ENCODE data around the gene ARRB1.
"Not testable (repeated sequence)": the region's sequence is repeated elsewhere in the genome, so short reads cannot be mapped to it uniquely, and the experiment has no call there.

Gene ARRB1

DNA sequence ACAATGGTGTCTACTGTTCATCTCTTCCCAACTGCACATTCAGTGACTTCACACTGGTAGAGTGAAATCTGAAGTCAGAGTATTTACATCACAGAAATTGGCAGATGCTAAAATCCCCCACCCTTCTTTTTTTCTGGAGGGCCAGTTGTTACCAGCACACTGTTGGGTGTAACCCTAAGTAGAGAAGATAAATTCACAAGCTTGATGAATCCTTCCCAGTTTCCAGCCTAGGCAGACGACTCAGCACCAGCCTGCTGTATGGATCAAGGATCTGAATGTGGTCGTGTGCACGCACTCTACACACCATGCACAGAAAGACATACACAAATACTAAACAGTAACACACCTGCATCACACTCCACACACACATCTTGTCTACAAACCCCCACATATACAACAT is 46.0 kb downstream of the ARRB1 start:
- Histone ChIP-seq H3K27ac (ENCODE audit: low read length) (no peak overlapping the region), H3K4me3 (ENCODE audit: low read depth in 1 of 2, low read length in 2 of 2) (no peak overlapping the region)

DNA sequence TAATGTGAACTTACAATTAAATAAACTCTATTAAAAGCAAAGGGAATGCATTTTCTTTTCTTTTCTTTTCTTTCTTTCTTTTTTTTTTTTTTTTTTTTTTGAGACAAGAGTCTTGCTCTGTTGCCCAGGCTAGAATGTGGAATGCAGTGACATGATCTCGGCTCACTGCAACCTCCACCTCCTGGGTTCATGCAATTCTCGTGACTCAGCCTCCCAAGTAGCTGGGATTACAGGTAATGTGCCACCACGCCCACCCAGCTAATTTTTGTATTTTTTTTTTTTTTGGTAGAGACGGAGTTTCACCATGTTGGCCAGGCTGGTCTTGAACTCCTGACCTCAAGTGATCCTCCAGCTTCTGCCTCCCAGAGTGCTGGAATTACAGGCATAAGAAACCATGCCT is 46.5 kb downstream of the ARRB1 start:
- H3K4me1 ChIP-seq (ENCODE audit: control insufficient read depth in 1 of 2, insufficient read depth in 2 of 2, low read length in 2 of 2) = peaks cover 3 to 44% of the 10 kb centered on the region in 2 donors
- not testable (repeated sequence) for H3K4me3 ChIP-seq (ENCODE audit: low read depth in 1 of 2, low read length in 2 of 2); H3K27me3 ChIP-seq (ENCODE audit: low read depth, low read length); H3K36me3 ChIP-seq (ENCODE audit: control insufficient read depth in 1 of 2, insufficient read depth in 2 of 2, low read length in 2 of 2); H3K27ac ChIP-seq (ENCODE audit: low read length); H3K9me3 ChIP-seq (ENCODE audit: control insufficient read depth in 1 of 2, low read length in 2 of 2)

More for the DNA sequence above, 46.0 kb downstream of the ARRB1 start:
- H3K27me3 ChIP-seq (ENCODE audit: low read depth, low read length) = no peaks in the 10 kb centered on the region
- H3K9me3 ChIP-seq (ENCODE audit: control insufficient read depth in 1 of 2, low read length in 2 of 2) = no peaks in the 10 kb centered on the region
- H3K4me1 ChIP-seq (ENCODE audit: control insufficient read depth in 1 of 2, insufficient read depth in 2 of 2, low read length in 2 of 2) = peaks cover 3 to 48% of the 10 kb centered on the region in 2 donors
- H3K36me3 ChIP-seq (ENCODE audit: control insufficient read depth in 1 of 2, insufficient read depth in 2 of 2, low read length in 2 of 2) = no peaks in the 10 kb centered on the region

DNA sequence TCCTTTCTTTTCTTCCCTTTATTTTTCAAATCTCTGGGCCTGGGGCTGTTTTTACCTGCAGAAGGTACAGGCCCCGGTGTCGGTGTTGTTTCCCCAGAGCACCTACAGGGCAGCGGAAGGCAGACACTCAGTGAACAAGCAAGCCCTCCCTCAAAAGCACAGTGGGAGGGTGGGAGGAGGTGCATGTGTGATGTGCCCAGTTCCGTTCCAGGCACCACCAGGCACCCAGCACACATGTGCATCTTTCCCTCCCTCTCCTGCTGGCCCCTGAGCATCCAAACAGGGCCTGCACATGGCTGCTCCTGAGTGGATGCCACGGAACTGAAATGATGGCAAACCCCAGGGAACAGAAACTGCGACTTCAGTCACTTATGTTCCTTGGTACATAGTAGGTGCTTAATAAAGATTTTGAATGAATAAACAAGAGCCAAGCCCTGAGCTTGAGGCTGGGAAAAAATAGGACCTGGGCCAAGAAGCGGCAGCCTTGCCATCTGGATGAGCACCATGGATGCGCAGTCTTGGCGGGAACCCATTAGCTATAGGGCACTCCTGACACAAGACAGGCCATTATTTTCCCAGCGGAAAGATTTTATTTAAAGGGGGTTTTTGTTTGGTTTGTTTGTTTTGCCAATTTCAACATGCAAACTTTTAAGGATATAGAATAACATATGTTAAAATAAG is 47.8 kb downstream of the ARRB1 start:
- H3K36me3 ChIP-seq (ENCODE audit: control insufficient read depth in 1 of 2, insufficient read depth in 2 of 2, low read length in 2 of 2) = no peaks in the 10 kb centered on the region
- no peak overlapping the region for H3K4me3 ChIP-seq (ENCODE audit: low read depth in 1 of 2, low read length in 2 of 2)
- peaks cover 3 to 33% of the 10 kb centered on the region in 2 donors for H3K4me1 ChIP-seq (ENCODE audit: control insufficient read depth in 1 of 2, insufficient read depth in 2 of 2, low read length in 2 of 2)
- H3K27me3 ChIP-seq (ENCODE audit: low read depth, low read length) = no peaks in the 10 kb centered on the region
- H3K27ac ChIP-seq (ENCODE audit: low read length) = no peak overlapping the region
- H3K9me3 ChIP-seq (ENCODE audit: control insufficient read depth in 1 of 2, low read length in 2 of 2) = no peaks in the 10 kb centered on the region

DNA sequence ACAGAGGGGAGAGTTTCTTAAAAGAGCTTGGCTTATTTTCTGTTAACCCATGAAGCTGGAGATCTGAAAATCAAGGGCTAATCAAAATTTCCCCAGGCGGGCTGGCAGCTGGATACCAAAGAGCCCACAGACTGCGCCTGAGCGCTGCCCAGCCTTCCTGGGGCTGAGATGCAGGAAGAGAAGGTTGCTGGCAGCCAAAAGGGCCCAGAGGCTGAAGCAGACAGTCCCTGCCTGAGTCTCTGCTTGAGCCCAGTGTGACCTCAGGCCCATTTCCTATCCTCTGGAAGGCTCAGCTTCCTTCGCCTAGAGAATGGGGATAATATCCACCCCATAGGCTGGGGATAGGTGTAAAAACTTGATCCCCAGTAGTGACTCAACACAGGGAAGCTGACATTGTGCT is 49.1 kb downstream of the ARRB1 start:
- H3K27ac ChIP-seq (ENCODE audit: low read length) = peak overlapping the region; percentile 65
- no peaks in the 10 kb centered on the region for H3K9me3 ChIP-seq (ENCODE audit: control insufficient read depth in 1 of 2, low read length in 2 of 2)

DNA sequence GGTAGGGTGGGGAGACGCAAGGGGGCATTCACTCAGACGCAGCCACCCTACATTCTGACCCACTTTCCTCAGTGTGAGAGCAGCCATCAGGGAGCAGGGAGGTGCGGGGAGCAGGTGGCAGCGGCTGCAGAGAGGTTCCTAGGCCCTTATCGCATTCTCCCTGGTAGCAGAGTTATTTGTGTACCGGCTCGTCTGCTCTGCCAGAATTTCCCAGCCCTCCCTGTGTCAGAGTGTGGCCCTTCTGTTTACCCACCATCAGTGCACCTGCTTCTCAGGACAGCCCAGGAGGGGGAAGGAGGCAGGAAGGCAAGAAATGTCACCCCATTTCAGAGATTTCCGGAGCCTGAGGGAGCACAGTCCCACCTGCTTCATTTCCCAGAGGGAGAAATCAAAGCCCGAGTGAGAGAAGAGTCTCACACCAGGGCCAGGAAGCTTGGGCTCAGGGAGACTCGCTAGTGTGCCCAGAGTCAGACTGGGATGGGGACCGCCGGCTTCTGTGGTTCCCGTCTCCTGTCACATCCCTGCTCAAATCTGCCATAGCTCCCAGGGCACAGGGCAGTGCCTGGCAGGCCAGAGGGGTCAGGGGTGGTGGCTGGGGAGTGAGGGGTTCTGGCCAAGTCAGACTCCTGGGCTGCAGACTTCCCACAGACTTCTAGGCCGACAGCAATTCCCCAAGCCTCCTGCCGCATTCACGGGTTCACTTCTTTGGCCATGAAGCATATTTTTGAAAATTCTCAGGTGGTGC is 49.7 kb downstream of the ARRB1 start:
- H3K36me3 ChIP-seq (ENCODE audit: control insufficient read depth in 1 of 2, insufficient read depth in 2 of 2, low read length in 2 of 2) = no peaks in the 10 kb centered on the region
- H3K27ac ChIP-seq (ENCODE audit: low read length) = peak overlapping the region; percentile 65
- H3K4me1 ChIP-seq (ENCODE audit: control insufficient read depth in 1 of 2, insufficient read depth in 2 of 2, low read length in 2 of 2) = peaks cover 0 to 19% of the 10 kb centered on the region in 2 donors
- H3K9me3 ChIP-seq (ENCODE audit: control insufficient read depth in 1 of 2, low read length in 2 of 2) = no peaks in the 10 kb centered on the region
- H3K4me3 ChIP-seq (ENCODE audit: low read depth in 1 of 2, low read length in 2 of 2) = no peak overlapping the region
- no peaks in the 10 kb centered on the region for H3K27me3 ChIP-seq (ENCODE audit: low read depth, low read length)

More for the DNA sequence above, 49.1 kb downstream of the ARRB1 start:
- no peaks in the 10 kb centered on the region for H3K36me3 ChIP-seq (ENCODE audit: control insufficient read depth in 1 of 2, insufficient read depth in 2 of 2, low read length in 2 of 2)
- H3K4me1 ChIP-seq (ENCODE audit: control insufficient read depth in 1 of 2, insufficient read depth in 2 of 2, low read length in 2 of 2) = peaks cover 1 to 25% of the 10 kb centered on the region in 2 donors
- H3K27me3 ChIP-seq (ENCODE audit: low read depth, low read length) = no peaks in the 10 kb centered on the region
- H3K4me3 ChIP-seq (ENCODE audit: low read depth in 1 of 2, low read length in 2 of 2) = no peak overlapping the region

DNA sequence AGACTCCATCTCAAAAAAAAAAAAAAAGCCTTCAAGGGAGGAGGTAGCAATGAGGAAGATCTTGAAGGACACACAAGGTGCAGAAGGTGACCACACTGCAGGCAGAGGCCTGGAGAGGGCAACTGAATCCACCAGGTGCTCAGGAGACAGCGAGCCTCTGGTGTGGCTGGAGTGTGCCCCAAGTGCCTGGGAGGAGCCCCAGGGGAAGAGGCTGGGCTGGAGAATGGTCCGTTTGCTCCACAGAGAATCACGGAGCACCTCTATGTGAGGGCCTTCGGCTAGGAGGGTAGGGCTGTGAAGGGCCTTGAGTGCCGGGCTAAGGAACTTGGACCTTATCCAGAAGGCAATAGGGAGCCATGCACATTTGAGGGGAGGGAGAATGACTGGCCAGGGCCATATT is 50.3 kb downstream of the ARRB1 start:
- no peaks in the 10 kb centered on the region for H3K27me3 ChIP-seq (ENCODE audit: low read depth, low read length)
- peak overlapping the region; percentile 65 for H3K27ac ChIP-seq (ENCODE audit: low read length)
- H3K4me1 ChIP-seq (ENCODE audit: control insufficient read depth in 1 of 2, insufficient read depth in 2 of 2, low read length in 2 of 2) = peaks cover 0 to 15% of the 10 kb centered on the region in 2 donors
- no peaks in the 10 kb centered on the region for H3K36me3 ChIP-seq (ENCODE audit: control insufficient read depth in 1 of 2, insufficient read depth in 2 of 2, low read length in 2 of 2)
- H3K4me3 ChIP-seq (ENCODE audit: low read depth in 1 of 2, low read length in 2 of 2) = no peak overlapping the region
- H3K9me3 ChIP-seq (ENCODE audit: control insufficient read depth in 1 of 2, low read length in 2 of 2) = no peaks in the 10 kb centered on the region

DNA sequence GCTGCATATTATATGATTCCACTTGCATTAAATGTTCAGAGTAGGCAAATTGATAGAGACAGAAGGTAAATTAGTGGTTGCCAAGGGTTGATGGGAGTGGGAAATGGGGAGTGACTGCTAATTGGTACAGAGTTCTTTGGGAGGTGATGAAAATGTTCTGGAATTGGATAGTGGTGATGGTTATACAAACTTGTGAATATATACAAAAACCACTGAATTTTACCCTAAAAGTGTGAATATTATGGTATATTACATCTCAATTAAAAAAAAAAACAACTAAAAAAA is 52.5 kb downstream of the ARRB1 start:
- H3K27me3 ChIP-seq (ENCODE audit: low read depth, low read length) = no peaks in the 10 kb centered on the region
- H3K9me3 ChIP-seq (ENCODE audit: control insufficient read depth in 1 of 2, low read length in 2 of 2) = no peaks in the 10 kb centered on the region
- H3K4me3 ChIP-seq (ENCODE audit: low read depth in 1 of 2, low read length in 2 of 2) = no peak overlapping the region
- H3K36me3 ChIP-seq (ENCODE audit: control insufficient read depth in 1 of 2, insufficient read depth in 2 of 2, low read length in 2 of 2) = peaks cover 4 to 6% of the 10 kb centered on the region in 2 donors
- H3K4me1 ChIP-seq (ENCODE audit: control insufficient read depth in 1 of 2, insufficient read depth in 2 of 2, low read length in 2 of 2) = peaks cover 0 to 15% of the 10 kb centered on the region in 2 donors
- H3K27ac ChIP-seq (ENCODE audit: low read length) = no peak overlapping the region

DNA sequence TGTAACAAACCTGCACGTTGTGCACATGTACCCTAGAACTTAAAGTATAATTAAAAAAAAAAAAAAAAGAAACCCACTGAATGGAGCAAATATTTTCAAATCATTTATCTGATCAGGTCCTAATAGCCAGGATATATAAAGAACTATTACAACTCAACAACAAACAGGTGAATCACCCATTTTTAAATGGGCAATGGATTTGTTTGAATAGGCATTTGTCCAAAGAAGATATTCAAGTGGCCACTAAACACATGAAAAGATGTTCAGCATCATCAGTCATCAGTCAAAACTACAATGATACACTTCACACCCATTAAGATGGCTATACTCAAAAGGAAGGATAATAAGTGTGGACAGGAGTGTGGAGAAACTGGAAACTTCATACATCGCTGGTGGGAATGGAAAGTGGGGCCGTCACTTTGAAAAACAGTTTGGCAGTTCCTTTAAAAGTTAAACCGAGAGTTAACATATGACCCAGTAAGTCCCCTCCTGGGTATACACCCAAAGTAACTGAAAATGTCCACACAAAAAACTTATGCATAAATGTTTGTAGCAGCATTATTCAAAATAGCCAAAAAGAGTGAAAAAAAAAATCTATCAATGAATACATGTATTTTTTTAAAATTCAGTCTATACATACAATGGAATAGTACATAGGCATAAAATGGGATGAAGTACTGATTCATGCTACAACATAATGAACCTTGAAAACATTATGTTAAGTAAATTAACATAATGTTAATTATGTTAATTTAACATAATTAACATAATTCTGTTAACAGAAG is 53.1 kb downstream of the ARRB1 start:
- peaks cover 0 to 15% of the 10 kb centered on the region in 2 donors for H3K4me1 ChIP-seq (ENCODE audit: control insufficient read depth in 1 of 2, insufficient read depth in 2 of 2, low read length in 2 of 2)
- no peak overlapping the region for H3K27ac ChIP-seq (ENCODE audit: low read length)
- H3K9me3 ChIP-seq (ENCODE audit: control insufficient read depth in 1 of 2, low read length in 2 of 2) = no peaks in the 10 kb centered on the region
- H3K36me3 ChIP-seq (ENCODE audit: control insufficient read depth in 1 of 2, insufficient read depth in 2 of 2, low read length in 2 of 2) = peaks cover 4 to 6% of the 10 kb centered on the region in 2 donors
- no peak overlapping the region for H3K4me3 ChIP-seq (ENCODE audit: low read depth in 1 of 2, low read length in 2 of 2)
- H3K27me3 ChIP-seq (ENCODE audit: low read depth, low read length) = no peaks in the 10 kb centered on the region

DNA sequence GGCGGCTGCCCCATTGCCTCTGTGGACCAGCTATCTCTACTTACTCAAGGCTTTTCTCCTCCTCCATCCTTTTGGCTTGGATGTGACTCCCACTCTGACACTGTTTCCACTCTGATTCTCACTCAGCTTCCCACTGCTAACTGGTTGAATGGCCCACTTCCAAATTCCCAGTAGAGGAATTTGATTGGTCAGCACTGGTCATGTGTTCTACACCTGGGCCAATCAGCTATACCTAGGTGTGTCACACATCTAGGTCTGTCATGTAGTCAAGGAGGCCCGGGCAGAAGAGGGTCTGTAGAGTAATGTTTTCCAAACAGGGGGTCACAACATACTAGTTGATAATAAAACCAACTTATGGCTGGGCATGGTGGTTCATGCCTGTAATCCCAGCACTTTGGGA is 57.6 kb downstream of the ARRB1 start:
- H3K27me3 ChIP-seq (ENCODE audit: low read depth, low read length) = no peaks in the 10 kb centered on the region
- no peak overlapping the region for H3K27ac ChIP-seq (ENCODE audit: low read length)
- H3K4me3 ChIP-seq (ENCODE audit: low read depth in 1 of 2, low read length in 2 of 2) = no peak overlapping the region
- H3K36me3 ChIP-seq (ENCODE audit: control insufficient read depth in 1 of 2, insufficient read depth in 2 of 2, low read length in 2 of 2) = peaks cover 12 to 15% of the 10 kb centered on the region in 2 donors
- H3K9me3 ChIP-seq (ENCODE audit: control insufficient read depth in 1 of 2, low read length in 2 of 2) = no peaks in the 10 kb centered on the region
- H3K4me1 ChIP-seq (ENCODE audit: control insufficient read depth in 1 of 2, insufficient read depth in 2 of 2, low read length in 2 of 2) = peaks cover 0 to 15% of the 10 kb centered on the region in 2 donors

DNA sequence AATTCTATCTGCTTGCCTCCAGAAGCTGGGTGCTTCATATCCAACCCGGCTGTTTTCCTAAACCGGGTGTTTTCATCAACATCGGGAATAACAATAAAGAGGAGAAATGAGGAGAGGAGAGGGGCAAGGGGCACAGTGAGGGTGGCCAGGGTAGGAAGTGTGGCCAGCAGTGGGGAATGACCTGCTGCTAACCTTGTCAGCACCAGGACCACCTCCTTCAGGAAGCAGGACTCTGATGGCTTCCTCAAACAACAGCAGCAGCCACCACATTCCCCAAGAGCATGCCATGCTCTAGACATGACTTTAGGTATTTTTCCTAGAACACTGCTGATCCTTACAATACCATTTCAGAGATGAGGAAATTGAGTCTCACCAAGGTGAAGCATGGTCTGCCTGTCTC is 58.5 kb downstream of the ARRB1 start:
- Histone ChIP-seq H3K27me3 (ENCODE audit: low read depth, low read length) (no peaks in the 10 kb centered on the region), H3K4me3 (ENCODE audit: low read depth in 1 of 2, low read length in 2 of 2) (no peak overlapping the region), H3K36me3 (ENCODE audit: control insufficient read depth in 1 of 2, insufficient read depth in 2 of 2, low read length in 2 of 2) (peaks cover 12 to 15% of the 10 kb centered on the region in 2 donors), H3K9me3 (ENCODE audit: control insufficient read depth in 1 of 2, low read length in 2 of 2) (no peaks in the 10 kb centered on the region), H3K4me1 (ENCODE audit: control insufficient read depth in 1 of 2, insufficient read depth in 2 of 2, low read length in 2 of 2) (peaks cover 0 to 19% of the 10 kb centered on the region in 2 donors), H3K27ac (ENCODE audit: low read length) (no peak overlapping the region)

GRCh38 chr11:75291741-75292140 is 59.7 kb downstream of the ARRB1 start:
- no peak overlapping the region for H3K27ac ChIP-seq (ENCODE audit: low read length)
- peaks cover 0 to 19% of the 10 kb centered on the region in 2 donors for H3K4me1 ChIP-seq (ENCODE audit: control insufficient read depth in 1 of 2, insufficient read depth in 2 of 2, low read length in 2 of 2)
- H3K9me3 ChIP-seq (ENCODE audit: control insufficient read depth in 1 of 2, low read length in 2 of 2) = no peaks in the 10 kb centered on the region

More at GRCh38 chr11:75291741-75292140, 59.7 kb downstream of the ARRB1 start:
- H3K4me3 ChIP-seq (ENCODE audit: low read depth in 1 of 2, low read length in 2 of 2) = no peak overlapping the region
- peaks cover 12 to 24% of the 10 kb centered on the region in 2 donors for H3K36me3 ChIP-seq (ENCODE audit: control insufficient read depth in 1 of 2, insufficient read depth in 2 of 2, low read length in 2 of 2)
- H3K27me3 ChIP-seq (ENCODE audit: low read depth, low read length) = no peaks in the 10 kb centered on the region
